Mesenchymal stem cell (in vitro differentiated cells and primary cell): ENCODE data around the gene PITPNM3.

Experiments
- DNase-seq: peaks from one replicate; pipeline ENCODE4 v3.0.0-alpha.2; 2013
- H2AFZ ChIP-seq: one replicate; pipeline ENCODE4 v1.6.1; 2013; ENCODE audit warnings: low read depth, mild to moderate bottlenecking, control low read depth, inconsistent platforms, low read length, moderate library complexity
- H2AK5ac ChIP-seq: 2 replicates; pipeline ENCODE4 v1.6.1; 2013; ENCODE audit warnings: low read length, moderate library complexity, mild to moderate bottlenecking, inconsistent platforms; ENCODE audit not compliant: severe bottlenecking
- H2BK120ac ChIP-seq: one replicate; pipeline ENCODE4 v1.6.1; 2013; ENCODE audit warnings: low read depth, mild to moderate bottlenecking, inconsistent platforms, low read length, moderate library complexity
- H2BK12ac ChIP-seq, 2 experiments: one replicate each; pipeline ENCODE4 v1.6.1; 2013; ENCODE audit warnings: inconsistent platforms in 2 of 2, low read length in 2 of 2, mild to moderate bottlenecking in 2 of 2, moderate library complexity in 2 of 2, control low read depth in 1 of 2
- H2BK15ac ChIP-seq: one replicate; pipeline ENCODE4 v1.6.1; 2013; ENCODE audit warnings: mild to moderate bottlenecking, low read depth, inconsistent platforms; ENCODE audit not compliant: poor library complexity, severe bottlenecking
- H2BK5ac ChIP-seq: 2 replicates; pipeline ENCODE4 v1.6.1; 2013; ENCODE audit warnings: low read depth, mild to moderate bottlenecking, low read length, control low read depth, inconsistent platforms; ENCODE audit not compliant: poor library complexity, severe bottlenecking
- H3K14ac ChIP-seq, 2 experiments: one replicate each; pipeline ENCODE4 v1.6.1; 2013; ENCODE audit warnings: inconsistent platforms in 2 of 2, low read length in 2 of 2, control low read depth in 1 of 2, mild to moderate bottlenecking in 1 of 2, moderate library complexity in 1 of 2
- H3K18ac ChIP-seq, 2 experiments: one replicate each; pipeline ENCODE4 v1.6.1; 2013; ENCODE audit warnings: inconsistent platforms in 2 of 2, low read length in 2 of 2, control low read depth in 1 of 2, low read depth in 1 of 2, mild to moderate bottlenecking in 1 of 2
- H3K23ac ChIP-seq, 2 experiments: one replicate each; pipeline ENCODE4 v1.6.1; 2013; ENCODE audit warnings: inconsistent platforms in 2 of 2, low read length in 2 of 2, mild to moderate bottlenecking in 2 of 2, moderate library complexity in 2 of 2, control low read depth in 1 of 2
- H3K27ac ChIP-seq: 2 replicates; pipeline ENCODE4 v1.5.1; 2013; ENCODE audit warnings: mild to moderate bottlenecking, moderate library complexity, low read length, control low read depth, inconsistent platforms; ENCODE audit not compliant: poor library complexity, severe bottlenecking
- H3K27me3 ChIP-seq, 2 experiments: 2 replicates each; pipeline versions ENCODE4 v1.6.1 to v1.7.0; 2013; ENCODE audit warnings: low read length in 2 of 2, mild to moderate bottlenecking in 2 of 2, moderate library complexity in 2 of 2, control low read depth in 1 of 2, inconsistent platforms in 1 of 2; ENCODE audit not compliant: control insufficient read depth in 1 of 2, insufficient read depth in 1 of 2
- H3K36me3 ChIP-seq, 2 experiments: 2 replicates each; pipeline versions ENCODE4 v1.6.1 to v1.7.0; 2013; ENCODE audit warnings: low read length in 2 of 2, control low read depth in 1 of 2, inconsistent platforms in 1 of 2, low read depth in 1 of 2, mild to moderate bottlenecking in 1 of 2; ENCODE audit not compliant: insufficient read depth in 2 of 2, control insufficient read depth in 1 of 2
- H3K4ac ChIP-seq, 2 experiments: one replicate each; pipeline ENCODE4 v1.6.1; 2013; ENCODE audit warnings: inconsistent platforms in 2 of 2, low read length in 2 of 2, mild to moderate bottlenecking in 2 of 2, moderate library complexity in 2 of 2, control low read depth in 1 of 2, low read depth in 1 of 2
- H3K4me1 ChIP-seq: 2 replicates; pipeline ENCODE4 v1.6.1; 2013; ENCODE audit warnings: low read depth, low read length, control low read depth; ENCODE audit not compliant: control insufficient read depth, insufficient read depth
- H3K4me2 ChIP-seq: 2 replicates; pipeline ENCODE4 v1.6.1; 2013; ENCODE audit warnings: low read length, mild to moderate bottlenecking, inconsistent platforms; ENCODE audit not compliant: poor library complexity, severe bottlenecking
- H3K4me3 ChIP-seq, 2 experiments: 2 replicates each; pipeline versions ENCODE4 v1.5.1 to v1.7.0; 2013; ENCODE audit warnings: low read length in 2 of 2, mild to moderate bottlenecking in 2 of 2, control low read depth in 1 of 2, low read depth in 1 of 2; ENCODE audit not compliant: insufficient read depth in 1 of 2
- H3K79me1 ChIP-seq: replicated peaks from 2 replicates; pipeline ENCODE4 v1.6.1; 2013; ENCODE audit warnings: mild to moderate bottlenecking, control low read depth, low read length, inconsistent platforms; ENCODE audit not compliant: poor library complexity, severe bottlenecking
- H3K9ac ChIP-seq: 2 replicates; pipeline ENCODE4 v1.7.0; 2013; ENCODE audit warnings: mild to moderate bottlenecking, low read length, moderate library complexity
- H3K9me3 ChIP-seq: 2 replicates; pipeline ENCODE4 v1.7.0; 2013; ENCODE audit warnings: mild to moderate bottlenecking, low read length; ENCODE audit not compliant: control insufficient read depth
- H4K8ac ChIP-seq: one replicate; pipeline ENCODE4 v1.6.1; 2013; ENCODE audit warnings: inconsistent platforms, mild to moderate bottlenecking, low read length, moderate library complexity
- H4K91ac ChIP-seq: one replicate; pipeline ENCODE4 v1.6.1; 2013; ENCODE audit warnings: mild to moderate bottlenecking, low read length, inconsistent platforms
- WGBS: methylation state at CpG from one replicate; pipeline ENCODE4 v1.1.7; 2013; ENCODE audit warnings: mixed read lengths; 5-methylcytosine and 5-hydroxymethylcytosine counted together

The PITPNM3 gene

DNA sequence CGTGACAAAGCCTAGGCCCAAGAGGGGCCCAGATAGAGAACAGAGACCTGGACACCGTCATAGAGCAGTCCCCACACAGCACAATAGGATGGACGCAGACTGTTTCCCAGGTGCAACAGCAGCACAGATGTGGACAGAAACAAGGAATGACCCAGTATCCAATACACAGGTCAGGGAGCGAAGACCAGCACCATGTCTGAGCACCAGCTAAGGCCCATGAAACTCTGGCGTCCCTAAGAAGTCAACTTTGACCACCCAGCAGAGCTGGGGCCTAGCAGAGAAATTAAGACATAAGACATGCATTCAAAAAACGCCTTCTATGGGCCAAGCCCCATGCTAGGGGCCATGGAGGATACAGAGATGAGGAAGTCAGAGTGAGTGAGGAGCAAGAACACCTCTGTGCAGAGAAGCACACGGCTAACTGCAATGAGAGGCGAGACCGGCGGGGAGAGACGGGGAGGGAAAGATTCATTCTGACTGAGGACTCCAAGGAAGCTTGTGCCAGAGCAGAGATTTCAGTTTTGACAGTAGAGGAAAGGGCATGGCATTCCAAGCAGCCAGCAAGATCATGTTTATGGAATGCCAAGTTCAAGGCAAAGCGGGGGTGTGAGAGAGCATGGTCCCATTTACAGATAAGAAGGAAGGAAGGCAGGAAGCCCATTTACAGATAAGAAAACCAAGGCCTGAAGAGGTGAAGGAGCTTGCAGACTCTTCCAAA lies 50.8 kb downstream of the PITPNM3 start:
- Histone ChIP-seq H3K14ac (no peak overlapping the region), H2AFZ (no peak overlapping the region), H3K27me3 (peaks cover 4 to 20% of the 10 kb centered on the region in 2 experiments), H3K4me3 (no peak overlapping the region), H3K9ac (no peak overlapping the region), H2BK12ac (no peak overlapping the region), H3K9me3 (no peaks in the 10 kb centered on the region), H4K8ac (no peak overlapping the region), H3K79me1 (no peaks in the 10 kb centered on the region), H3K36me3 (no peaks in the 10 kb centered on the region), H3K4me2 (no peak overlapping the region), H3K27ac (no peak overlapping the region), H3K4me1 (peaks cover 28% of the 10 kb centered on the region), H2BK15ac (no peak overlapping the region), H4K91ac (no peak overlapping the region), H2AK5ac (no peak overlapping the region), H2BK120ac (no peak overlapping the region), H3K4ac (no peak overlapping the region), H3K18ac (no peak overlapping the region), H3K23ac (no peak overlapping the region), H2BK5ac (no peak overlapping the region)
- DNase-seq, result no peak
- WGBS, result 87% methylated on average over 11 of the region's 12 CpGs

- Histone ChIP-seq H3K79me1 (no peaks in the 10 kb centered on the region), H4K91ac (no peak overlapping the region), H2BK120ac (no peak overlapping the region), H3K18ac (no peak overlapping the region), H3K4me2 (no peak overlapping the region), H2AK5ac (no peak overlapping the region), H3K4ac (no peak overlapping the region), H4K8ac (no peak overlapping the region), H3K14ac (no peak overlapping the region), H2BK15ac (no peak overlapping the region), H2BK5ac (no peak overlapping the region), H3K27ac (no peak overlapping the region), H3K23ac (no peak overlapping the region), H3K4me3 (no peak overlapping the region), H3K4me1 (peaks cover 19% of the 10 kb centered on the region), H3K27me3 (peaks cover 6 to 16% of the 10 kb centered on the region in 2 experiments), H2BK12ac (no peak overlapping the region), H3K9me3 (no peaks in the 10 kb centered on the region), H3K9ac (no peak overlapping the region), H2AFZ (no peak overlapping the region), H3K36me3 (no peaks in the 10 kb centered on the region)
- WGBS, result 84% methylated on average over 7 of the region's 7 CpGs
- DNase-seq, result no peak
These were observed 52.6 kb downstream of the PITPNM3 start for GRCh38 chr17:6503641-6504195.

GRCh38 chr17:6502871-6503509 lies 53.4 kb downstream of the PITPNM3 start:
- Histone ChIP-seq H3K27me3 (peaks cover 13 to 20% of the 10 kb centered on the region in 2 experiments), H2BK12ac (no peak overlapping the region), H3K4me2 (no peak overlapping the region), H3K18ac (no peak overlapping the region), H3K36me3 (no peaks in the 10 kb centered on the region), H2AFZ (no peak overlapping the region), H2BK5ac (no peak overlapping the region), H3K14ac (no peak overlapping the region), H2AK5ac (no peak overlapping the region), H3K27ac (no peak overlapping the region), H3K79me1 (no peaks in the 10 kb centered on the region), H2BK15ac (no peak overlapping the region), H4K91ac (no peak overlapping the region), H4K8ac (no peak overlapping the region), H3K4ac (no peak overlapping the region), H2BK120ac (no peak overlapping the region), H3K4me3 (no peak overlapping the region), H3K23ac (no peak overlapping the region), H3K9me3 (no peaks in the 10 kb centered on the region), H3K9ac (no peak overlapping the region), H3K4me1 (peaks cover 12% of the 10 kb centered on the region)
- WGBS, result 86% methylated on average over 8 of the region's 8 CpGs
- DNase-seq, result no peak

GRCh38 chr17:6502142-6502541 lies 54.2 kb downstream of the PITPNM3 start:
- peaks cover 22 to 28% of the 10 kb centered on the region in 2 experiments for H3K27me3 ChIP-seq
- H3K9me3 ChIP-seq, result no peaks in the 10 kb centered on the region
- no peak overlapping the region for H3K23ac ChIP-seq
- H2BK120ac ChIP-seq, result no peak overlapping the region
- H3K79me1 ChIP-seq, result no peaks in the 10 kb centered on the region
- no peak for DNase-seq
- H2BK5ac ChIP-seq, result no peak overlapping the region
- H2AK5ac ChIP-seq, result no peak overlapping the region
- H3K4me2 ChIP-seq, result no peak overlapping the region
- no peak overlapping the region for H3K18ac ChIP-seq
- H2BK15ac ChIP-seq, result no peak overlapping the region
- H3K4me3 ChIP-seq, result no peak overlapping the region
- no peak overlapping the region for H3K27ac ChIP-seq
- no peak overlapping the region for H3K4ac ChIP-seq
- no peak overlapping the region for H4K8ac ChIP-seq
- peaks cover 8% of the 10 kb centered on the region for H3K4me1 ChIP-seq
- no peak overlapping the region for H2BK12ac ChIP-seq
- no peak overlapping the region for H4K91ac ChIP-seq
- H3K36me3 ChIP-seq, result no peaks in the 10 kb centered on the region
- H3K9ac ChIP-seq, result no peak overlapping the region
- H3K14ac ChIP-seq, result no peak overlapping the region
- no peak overlapping the region for H2AFZ ChIP-seq
- 96% methylated on average over 11 of the region's 11 CpGs for WGBS
